ENCODE results near the gene GPR52.

Gene GPR52

GRCh38 chr1:174469052-174469451 lies 21.3 kb downstream of the GPR52 start:
- no peak for DNase-seq

GRCh38 chr1:174469687-174470086 lies 21.9 kb downstream of the GPR52 start:
- DNase-seq, result no peak

- DNase-seq, result no peak
These were observed 31.5 kb downstream of the GPR52 start for GRCh38 chr1:174479281-174479680.

GRCh38 chr1:174480324-174480723 lies 32.6 kb downstream of the GPR52 start:
- DNase-seq, result no peak

GRCh38 chr1:174491606-174492005 lies 43.8 kb downstream of the GPR52 start:
- DNase-seq, result no peak

GRCh38 chr1:174497478-174497877 lies 49.7 kb downstream of the GPR52 start:
- DNase-seq, result no peak
